HepG2 (cell line): ENCODE measurements around the gene TBC1D14. TPM values are rescaled to one million over a fixed set of nuclear protein-coding genes. Genes with fewer than 3 reads are reported as not detected.
A peak's percentile ranks its signal among the peaks of the same experiment; 100 is the strongest.

Source experiments
- ATAC-seq: fragments of 200-7000 bp; cut with Tn5 transposase; 3 replicates; pipeline ENCODE4 v1.9.1; 2020; ENCODE audit warnings: mild to moderate bottlenecking, moderate library complexity
- BruUV-seq: library from RNA; stranded (reverse); fragments of 400-500 nt; replicated peaks from 2 replicates; lab custom pipeline; 2021; lab: Mats Ljungman, UMichigan
- CTCF ChIA-PET: fragments of 300-600 bp; formaldehyde crosslinking; extraction: SDS; loops from one replicate; lab custom pipeline; 2021; ENCODE audit warnings: low total read pairs, inconsistent platforms, low intra/inter-chr PET ratio; lab: Yijun Ruan, JAX
- POLR2A ChIA-PET: fragments of 350-600 bp; sonication (Branson Sonifier 250); formaldehyde crosslinking; loops from one replicate; lab custom pipeline; 2020; ENCODE audit warnings: antibody characterized with exemption, inconsistent platforms; lab: Yijun Ruan, JAX
- DNase-seq: peaks from one replicate; pipeline ENCODE4 v3.0.0-alpha.2; 2015; ENCODE audit warnings: low spot score
- FAIRE-seq: peaks from 3 replicates; lab custom pipeline; 2011; peaks lifted over from hg19 to GRCh38; lab: Jason Lieb, UNC
- H2AFZ ChIP-seq: one replicate; pipeline ENCODE4 v1.6.1; 2011; ENCODE audit warnings: low read length, inconsistent platforms
- H3K27ac ChIP-seq: fragments of 300-600 bp; 3 replicates; pipeline ENCODE4 v1.8.0; 2011; ENCODE audit warnings: mixed run types, mild to moderate bottlenecking, mixed read lengths, low read length, inconsistent platforms; ENCODE audit not compliant: insufficient read depth; ENCODE audit errors: extremely low read length
- H3K27me3 ChIP-seq, 2 experiments: fragments of 200-600 bp in 1 of 2; 2 replicates in 1 of 2; 3 replicates in 1 of 2; pipeline versions ENCODE4 v1.6.0 to v1.8.0; 2011; ENCODE audit warnings: low read length in 2 of 2, mild to moderate bottlenecking in 2 of 2, moderate library complexity in 2 of 2, inconsistent platforms in 1 of 2; ENCODE audit not compliant: insufficient read depth in 2 of 2, control insufficient read depth in 1 of 2
- H3K36me3 ChIP-seq, 2 experiments: fragments of 200-600 bp in 1 of 2; replicated peaks in 1 of 2; 2 replicates in 1 of 2; 3 replicates in 1 of 2; pipeline versions ENCODE4 v1.5.1 to v1.8.0; 2011; ENCODE audit warnings: low read length in 2 of 2, inconsistent platforms in 1 of 2; ENCODE audit not compliant: insufficient read depth in 2 of 2, control insufficient read depth in 1 of 2
- H3K4me1 ChIP-seq: 2 replicates; pipeline ENCODE4 v1.5.1; 2012; ENCODE audit warnings: low read length, inconsistent platforms; ENCODE audit not compliant: insufficient read depth
- H3K4me2 ChIP-seq: 2 replicates; pipeline ENCODE4 v1.6.0; 2011; ENCODE audit warnings: low read depth, low read length, inconsistent platforms
- H3K4me3 ChIP-seq, 3 experiments: fragments of 200-600 bp in 1 of 3; sonication (generic), shearing (Covaris generic) in 1 of 3; replicated peaks in 1 of 3; 2 replicates each; pipeline ENCODE4 v1.5.1; 2011 to 2016; ENCODE audit warnings: low read length in 3 of 3, inconsistent platforms in 2 of 3, low read depth in 2 of 3, mild to moderate bottlenecking in 2 of 3, control low read depth in 1 of 3, mixed read lengths in 1 of 3; ENCODE audit not compliant: insufficient read depth in 1 of 3
- H3K79me2 ChIP-seq: one replicate; pipeline ENCODE4 v1.6.1; 2011; ENCODE audit warnings: low read length, inconsistent platforms; ENCODE audit not compliant: insufficient read depth
- H3K9ac ChIP-seq: 2 replicates; pipeline ENCODE4 v1.6.0; 2011; ENCODE audit warnings: mild to moderate bottlenecking, low read depth, low read length, inconsistent platforms; ENCODE audit not compliant: insufficient read depth
- H3K9me3 ChIP-seq: 2 replicates; pipeline ENCODE4 v1.5.1; 2012; ENCODE audit warnings: mild to moderate bottlenecking, low read length
- H4K20me1 ChIP-seq: 2 replicates; pipeline ENCODE4 v1.6.0; 2011; ENCODE audit warnings: inconsistent platforms, mild to moderate bottlenecking, low read length, moderate library complexity; ENCODE audit not compliant: insufficient read depth
- NR1H2 ChIP-seq: sonication (generic); formaldehyde crosslinking; IDR thresholded peaks from 2 replicates; pipeline ENCODE4 v1.8.1; 2022; ENCODE audit warnings: low read depth, missing genetic modification reagents, borderline replicate concordance
- TARDBP ChIP-seq: sonication (generic); formaldehyde crosslinking; IDR thresholded peaks from 2 replicates; pipeline ENCODE4 v1.8.0; 2022; ENCODE audit warnings: mild to moderate bottlenecking, missing genetic modification reagents
- XBP1 ChIP-seq: sonication (generic); formaldehyde crosslinking; IDR thresholded peaks from 2 replicates; pipeline ENCODE4 v1.5.0; 2020; ENCODE audit warnings: missing genetic modification reagents
- ZNF224 ChIP-seq: sonication (generic); formaldehyde crosslinking; IDR thresholded peaks from 2 replicates; pipeline ENCODE4 v1.5.0; 2020; ENCODE audit warnings: mild to moderate bottlenecking, missing genetic modification reagents
- ZNF235 ChIP-seq: sonication (generic); formaldehyde crosslinking; IDR thresholded peaks from 2 replicates; pipeline ENCODE4 v1.8.1; 2023; ENCODE audit warnings: mild to moderate bottlenecking, missing genetic modification reagents, borderline replicate concordance
- ZNF567 ChIP-seq: sonication (generic); formaldehyde crosslinking; IDR thresholded peaks from 2 replicates; pipeline ENCODE4 v1.8.1; 2023; ENCODE audit warnings: mild to moderate bottlenecking, missing genetic modification reagents, borderline replicate concordance
- WGBS: methylation state at CpG from one replicate; pipeline ENCODE4 v1.1.6; 2017; ENCODE audit warnings: low lambda C conversion rate; 5-methylcytosine and 5-hydroxymethylcytosine counted together
- in situ Hi-C: cut with HindIII; loops from 2 replicates; pipeline ENCODE4 v1.10.0; 2017; ENCODE audit warnings: low pct_unique_long_range_greater_than_20kb; ENCODE audit not compliant: extremely low pct_ligation_motif_present
- intact Hi-C: fragments of 100-400 bp; cut with micrococcal nuclease; formaldehyde crosslinking; loops from one replicate; pipeline ENCODE4 v1.10.0; 2022; ENCODE audit not compliant: unreplicated experiment
- polyA plus RNA-seq, 8 experiments: library from polyadenylated mRNA; depleted of rRNA in 3 of 8; stranded (reverse) in 7 of 8; unstranded in 1 of 8; fragments of >200 nt; fragmentation: Illumina TruSeq in 4 of 8; extraction: Trizol in 4 of 8; gene quantifications; 2 replicates each; pipeline versions ENCODE4 v1.2.1 to v1.2.3, GENCODE V29; 2011 to 2016; ENCODE audit warnings: low read depth in 4 of 8, missing spikeins in 1 of 8, mixed read lengths in 1 of 8; ENCODE audit not compliant: insufficient read depth in 1 of 8
- total RNA-seq, 5 experiments: library from RNA; depleted of rRNA; stranded (reverse); fragments of >200 nt; fragmentation: Illumina TruSeq; extraction: Trizol; gene quantifications; 2 replicates each; pipeline ENCODE4 v1.2.3, GENCODE V29; 2016; ENCODE audit warnings: low read depth in 1 of 5
- TF ChIP-seq, protein P1 (sequence below): sonication (generic); formaldehyde crosslinking; IDR thresholded peaks from 2 replicates; pipeline ENCODE4 v1.4.0; 2020; ENCODE audit warnings: missing genetic modification reagents

The TBC1D14 gene
- total and polyA plus RNA-seq, 2 of the 13 experiments (the other 11 are each of a cell fraction or from before 2014, with no cell fraction given) = 29.5 to 46.5 TPM

DNA sequence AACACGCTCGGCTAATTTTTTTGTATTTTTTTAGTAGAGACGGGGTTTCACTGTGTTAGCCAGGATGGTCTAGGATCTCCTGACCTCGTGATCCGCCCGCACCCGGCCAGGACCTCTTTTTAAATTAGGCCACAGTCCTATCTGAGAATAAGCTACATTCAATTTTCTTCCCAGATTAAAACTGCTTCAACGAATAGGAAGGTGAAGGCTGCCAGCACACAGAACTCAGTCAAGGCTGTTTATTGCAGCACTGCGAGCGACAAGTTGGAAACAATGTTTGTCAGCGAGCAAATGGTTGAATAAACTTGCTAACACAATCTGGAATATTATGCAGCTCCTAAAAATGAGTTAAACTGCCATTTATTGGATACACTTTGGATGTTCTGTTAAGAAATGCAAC lies 156.4 kb downstream of the TBC1D14 start:
- FAIRE-seq (no peak), ATAC-seq (no peak), DNase-seq (no peak)
- peaks cover 14 to 33% of the 10 kb centered on the region in 2 experiments for H3K36me3 ChIP-seq
- TF ChIP-seq, protein P1, sequence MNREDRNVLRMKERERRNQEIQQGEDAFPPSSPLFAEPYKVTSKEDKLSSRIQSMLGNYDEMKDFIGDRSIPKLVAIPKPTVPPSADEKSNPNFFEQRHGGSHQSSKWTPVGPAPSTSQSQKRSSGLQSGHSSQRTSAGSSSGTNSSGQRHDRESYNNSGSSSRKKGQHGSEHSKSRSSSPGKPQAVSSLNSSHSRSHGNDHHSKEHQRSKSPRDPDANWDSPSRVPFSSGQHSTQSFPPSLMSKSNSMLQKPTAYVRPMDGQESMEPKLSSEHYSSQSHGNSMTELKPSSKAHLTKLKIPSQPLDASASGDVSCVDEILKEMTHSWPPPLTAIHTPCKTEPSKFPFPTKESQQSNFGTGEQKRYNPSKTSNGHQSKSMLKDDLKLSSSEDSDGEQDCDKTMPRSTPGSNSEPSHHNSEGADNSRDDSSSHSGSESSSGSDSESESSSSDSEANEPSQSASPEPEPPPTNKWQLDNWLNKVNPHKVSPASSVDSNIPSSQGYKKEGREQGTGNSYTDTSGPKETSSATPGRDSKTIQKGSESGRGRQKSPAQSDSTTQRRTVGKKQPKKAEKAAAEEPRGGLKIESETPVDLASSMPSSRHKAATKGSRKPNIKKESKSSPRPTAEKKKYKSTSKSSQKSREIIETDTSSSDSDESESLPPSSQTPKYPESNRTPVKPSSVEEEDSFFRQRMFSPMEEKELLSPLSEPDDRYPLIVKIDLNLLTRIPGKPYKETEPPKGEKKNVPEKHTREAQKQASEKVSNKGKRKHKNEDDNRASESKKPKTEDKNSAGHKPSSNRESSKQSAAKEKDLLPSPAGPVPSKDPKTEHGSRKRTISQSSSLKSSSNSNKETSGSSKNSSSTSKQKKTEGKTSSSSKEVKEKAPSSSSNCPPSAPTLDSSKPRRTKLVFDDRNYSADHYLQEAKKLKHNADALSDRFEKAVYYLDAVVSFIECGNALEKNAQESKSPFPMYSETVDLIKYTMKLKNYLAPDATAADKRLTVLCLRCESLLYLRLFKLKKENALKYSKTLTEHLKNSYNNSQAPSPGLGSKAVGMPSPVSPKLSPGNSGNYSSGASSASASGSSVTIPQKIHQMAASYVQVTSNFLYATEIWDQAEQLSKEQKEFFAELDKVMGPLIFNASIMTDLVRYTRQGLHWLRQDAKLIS = no peak
- TF ChIP-seq TARDBP (no peak), ZNF235 (CRISPR knock-in tag) (no peak), ZNF567 (no peak), NR1H2 (CRISPR knock-in tag) (no peak), ZNF224 (CRISPR knock-in tag) (no peak), XBP1 (no peak)
- H3K4me3 ChIP-seq = peak overlapping the region in 2 of 3 experiments; percentile 85 to 97; a peak in 2 of 6 replicates
- peaks cover 34% of the 10 kb centered on the region for H4K20me1 ChIP-seq
- peak overlapping the region; percentile 97 for H3K4me2 ChIP-seq
- ChIA-PET POLR2A (interaction anchor here (1.0 to 5.1 kb wide), 4 partner anchors 11 to 172 kb away, joined by 3 to 64 read pairs (median 22); partner anchors contain the start of gene TADA2B), CTCF (no interaction called here)
- intact Hi-C loops = loop anchor here (5.0 kb wide), 1 partner anchor 79 kb away; no protein-coding TSS in a partner anchor
- 86% methylated on average over 11 of the region's 11 CpGs for WGBS
- no peak overlapping the region for H2AFZ ChIP-seq
- H3K79me2 ChIP-seq = peaks cover 47% of the 10 kb centered on the region
- no TSS peak for BruUV-seq
- H3K4me1 ChIP-seq = peaks cover 45% of the 10 kb centered on the region
- H3K27me3 ChIP-seq = no peaks in the 10 kb centered on the region; a peak in 1 of 5 replicates
- 0 out of 2 replicates have a peak overlapping the region, but pooled peaks have one; percentile 26 for H3K9ac ChIP-seq
- no peaks in the 10 kb centered on the region for H3K9me3 ChIP-seq
- no peak overlapping the region for H3K27ac ChIP-seq
- in situ Hi-C loops = no loop called here
